HepG2 (cell line): Measurements from ENCODE around the gene AGER. TPM values are rescaled to one million over a fixed set of nuclear protein-coding genes. Genes with fewer than 3 reads are reported as not detected.

Experiments
- ATAC-seq: fragments of 200-7000 bp; cut with Tn5 transposase; 3 replicates; pipeline ENCODE4 v1.9.1; 2020; ENCODE audit warnings: mild to moderate bottlenecking, moderate library complexity
- BruUV-seq: library from RNA; stranded (reverse); fragments of 400-500 nt; replicated peaks from 2 replicates; lab custom pipeline; 2021; lab: Mats Ljungman, UMichigan
- CTCF ChIA-PET: fragments of 300-600 bp; formaldehyde crosslinking; extraction: SDS; loops from one replicate; lab custom pipeline; 2021; ENCODE audit warnings: low total read pairs, inconsistent platforms, low intra/inter-chr PET ratio; lab: Yijun Ruan, JAX
- POLR2A ChIA-PET: fragments of 350-600 bp; sonication (Branson Sonifier 250); formaldehyde crosslinking; loops from one replicate; lab custom pipeline; 2020; ENCODE audit warnings: antibody characterized with exemption, inconsistent platforms; lab: Yijun Ruan, JAX
- DNase-seq: peaks from one replicate; pipeline ENCODE4 v3.0.0-alpha.2; 2015; ENCODE audit warnings: low spot score
- FAIRE-seq: peaks from 3 replicates; lab custom pipeline; 2011; peaks lifted over from hg19 to GRCh38; lab: Jason Lieb, UNC
- H2AFZ ChIP-seq: one replicate; pipeline ENCODE4 v1.6.1; 2011; ENCODE audit warnings: low read length, inconsistent platforms
- H3K27ac ChIP-seq: fragments of 300-600 bp; 3 replicates; pipeline ENCODE4 v1.8.0; 2011; ENCODE audit warnings: mixed run types, mild to moderate bottlenecking, mixed read lengths, low read length, inconsistent platforms; ENCODE audit not compliant: insufficient read depth; ENCODE audit errors: extremely low read length
- H3K27me3 ChIP-seq, 2 experiments: fragments of 200-600 bp in 1 of 2; 2 replicates in 1 of 2; 3 replicates in 1 of 2; pipeline versions ENCODE4 v1.6.0 to v1.8.0; 2011; ENCODE audit warnings: low read length in 2 of 2, mild to moderate bottlenecking in 2 of 2, moderate library complexity in 2 of 2, inconsistent platforms in 1 of 2; ENCODE audit not compliant: insufficient read depth in 2 of 2, control insufficient read depth in 1 of 2
- H3K36me3 ChIP-seq, 2 experiments: fragments of 200-600 bp in 1 of 2; replicated peaks in 1 of 2; 2 replicates in 1 of 2; 3 replicates in 1 of 2; pipeline versions ENCODE4 v1.5.1 to v1.8.0; 2011; ENCODE audit warnings: low read length in 2 of 2, inconsistent platforms in 1 of 2; ENCODE audit not compliant: insufficient read depth in 2 of 2, control insufficient read depth in 1 of 2
- H3K4me1 ChIP-seq: 2 replicates; pipeline ENCODE4 v1.5.1; 2012; ENCODE audit warnings: low read length, inconsistent platforms; ENCODE audit not compliant: insufficient read depth
- H3K4me2 ChIP-seq: 2 replicates; pipeline ENCODE4 v1.6.0; 2011; ENCODE audit warnings: low read depth, low read length, inconsistent platforms
- H3K4me3 ChIP-seq, 3 experiments: fragments of 200-600 bp in 1 of 3; sonication (generic), shearing (Covaris generic) in 1 of 3; replicated peaks in 1 of 3; 2 replicates each; pipeline ENCODE4 v1.5.1; 2011 to 2016; ENCODE audit warnings: low read length in 3 of 3, inconsistent platforms in 2 of 3, low read depth in 2 of 3, mild to moderate bottlenecking in 2 of 3, control low read depth in 1 of 3, mixed read lengths in 1 of 3; ENCODE audit not compliant: insufficient read depth in 1 of 3
- H3K79me2 ChIP-seq: one replicate; pipeline ENCODE4 v1.6.1; 2011; ENCODE audit warnings: low read length, inconsistent platforms; ENCODE audit not compliant: insufficient read depth
- H3K9ac ChIP-seq: 2 replicates; pipeline ENCODE4 v1.6.0; 2011; ENCODE audit warnings: mild to moderate bottlenecking, low read depth, low read length, inconsistent platforms; ENCODE audit not compliant: insufficient read depth
- H3K9me3 ChIP-seq: 2 replicates; pipeline ENCODE4 v1.5.1; 2012; ENCODE audit warnings: mild to moderate bottlenecking, low read length
- H4K20me1 ChIP-seq: 2 replicates; pipeline ENCODE4 v1.6.0; 2011; ENCODE audit warnings: inconsistent platforms, mild to moderate bottlenecking, low read length, moderate library complexity; ENCODE audit not compliant: insufficient read depth
- BORCS8-MEF2B ChIP-seq: sonication (generic); formaldehyde crosslinking; IDR thresholded peaks from 2 replicates; pipeline ENCODE4 v1.8.0; 2022; ENCODE audit warnings: mild to moderate bottlenecking, missing genetic modification reagents
- CHD2 ChIP-seq: IDR thresholded peaks from 2 replicates; pipeline ENCODE4 v1.6.1; 2011; ENCODE audit warnings: low read depth, low read length, improper control_type of control experiment
- FOXP1 ChIP-seq, 2 experiments: fragments of 450-650 bp in 1 of 2; IDR thresholded peaks; 2 replicates each; pipeline ENCODE4 v1.6.1; 2017 to 2018; ENCODE audit warnings: antibody characterized with exemption in 1 of 2
- GATAD1 ChIP-seq: IDR thresholded peaks from 2 replicates; pipeline ENCODE4 v1.6.1; 2016; ENCODE audit warnings: missing genetic modification reagents, missing compliant biosample characterization
- KLF15 ChIP-seq: sonication (generic); formaldehyde crosslinking; IDR thresholded peaks from 2 replicates; pipeline ENCODE4 v1.8.1; 2023; ENCODE audit warnings: borderline replicate concordance, mild to moderate bottlenecking, inconsistent platforms, missing genetic modification reagents, mixed read lengths
- MNT ChIP-seq: fragments of 450-650 bp; IDR thresholded peaks from 2 replicates; pipeline ENCODE4 v1.6.1; 2016
- MZF1 ChIP-seq: sonication (generic); formaldehyde crosslinking; IDR thresholded peaks from 2 replicates; pipeline ENCODE4 v1.8.1; 2023; ENCODE audit warnings: mild to moderate bottlenecking, missing genetic modification reagents, borderline replicate concordance
- RBFOX2 ChIP-seq: fragments of 200-400 bp; formaldehyde crosslinking; IDR thresholded peaks from 2 replicates; pipeline ENCODE4 v1.6.1; 2017; ENCODE audit warnings: low read depth, mild to moderate bottlenecking, low read length
- SETDB1 ChIP-seq: sonication (generic); formaldehyde crosslinking; IDR thresholded peaks from 2 replicates; pipeline ENCODE4 v1.5.1; 2020; ENCODE audit warnings: missing genetic modification reagents, mild to moderate bottlenecking, borderline replicate concordance
- SPEN ChIP-seq: sonication (generic); formaldehyde crosslinking; IDR thresholded peaks from 2 replicates; pipeline ENCODE4 v1.5.1; 2020; ENCODE audit warnings: low read depth, mild to moderate bottlenecking, missing genetic modification reagents
- ZNF17 ChIP-seq: sonication (generic); formaldehyde crosslinking; IDR thresholded peaks from 2 replicates; pipeline ENCODE4 v1.5.0; 2020; ENCODE audit warnings: mild to moderate bottlenecking, missing genetic modification reagents
- ZNF644 ChIP-seq: IDR thresholded peaks from 2 replicates; pipeline ENCODE4 v1.6.1; 2016; ENCODE audit warnings: low read depth
- ZNF7 ChIP-seq: IDR thresholded peaks from 2 replicates; pipeline ENCODE4 v1.6.1; 2016; ENCODE audit warnings: missing biosample characterization, missing genetic modification reagents
- ZNF792 ChIP-seq: IDR thresholded peaks from 2 replicates; pipeline ENCODE4 v1.6.1; 2016
- ZXDC ChIP-seq: sonication (generic); formaldehyde crosslinking; IDR thresholded peaks from 2 replicates; pipeline ENCODE4 v1.5.0; 2020; ENCODE audit warnings: mild to moderate bottlenecking, missing genetic modification reagents
- WGBS: methylation state at CpG from one replicate; pipeline ENCODE4 v1.1.6; 2017; ENCODE audit warnings: low lambda C conversion rate; 5-methylcytosine and 5-hydroxymethylcytosine counted together
- in situ Hi-C: cut with HindIII; loops from 2 replicates; pipeline ENCODE4 v1.10.0; 2017; ENCODE audit warnings: low pct_unique_long_range_greater_than_20kb; ENCODE audit not compliant: extremely low pct_ligation_motif_present
- intact Hi-C: fragments of 100-400 bp; cut with micrococcal nuclease; formaldehyde crosslinking; loops from one replicate; pipeline ENCODE4 v1.10.0; 2022; ENCODE audit not compliant: unreplicated experiment
- polyA plus RNA-seq, 8 experiments: library from polyadenylated mRNA; depleted of rRNA in 3 of 8; stranded (reverse) in 7 of 8; unstranded in 1 of 8; fragments of >200 nt; fragmentation: Illumina TruSeq in 4 of 8; extraction: Trizol in 4 of 8; gene quantifications; 2 replicates each; pipeline versions ENCODE4 v1.2.1 to v1.2.3, GENCODE V29; 2011 to 2016; ENCODE audit warnings: low read depth in 4 of 8, missing spikeins in 1 of 8, mixed read lengths in 1 of 8; ENCODE audit not compliant: insufficient read depth in 1 of 8
- total RNA-seq, 5 experiments: library from RNA; depleted of rRNA; stranded (reverse); fragments of >200 nt; fragmentation: Illumina TruSeq; extraction: Trizol; gene quantifications; 2 replicates each; pipeline ENCODE4 v1.2.3, GENCODE V29; 2016; ENCODE audit warnings: low read depth in 1 of 5

AGER gene
- total and polyA plus RNA-seq, 2 of the 13 experiments (the other 11 are each of a cell fraction or from before 2014, with no cell fraction given), result 1.9 to 5.1 TPM

GRCh38 chr6:32189742-32190053 lies 5.6 kb upstream of the AGER start:
- TF ChIP-seq ZNF7 (CRISPR knock-in tag), result no peak
- TF ChIP-seq RBFOX2, result peak; percentile 41
- Histone ChIP-seq H3K9ac (peak overlapping the region; percentile 90), H3K4me1 (peaks cover 41% of the 10 kb centered on the region), H3K27me3 (no peaks in the 10 kb centered on the region; a peak in 1 of 5 replicates), H3K79me2 (peaks cover 15% of the 10 kb centered on the region), H3K36me3 (peaks cover 7 to 19% of the 10 kb centered on the region in 2 experiments), H2AFZ (no peak overlapping the region), H3K27ac (peak overlapping the region; percentile 80), H3K4me2 (peak overlapping the region; percentile 95), H3K4me3 (peak overlapping the region; percentile 74 to 93 (median 79)), H3K9me3 (no peaks in the 10 kb centered on the region), H4K20me1 (no peaks in the 10 kb centered on the region)
- FAIRE-seq, result no peak
- in situ Hi-C loops, result loop anchor here (5.0 kb wide), 1 partner anchor 783 kb away; no protein-coding TSS in a partner anchor
- no peak for DNase-seq
- ChIA-PET CTCF (no interaction called here), POLR2A (interaction anchor here (1.0 to 7.1 kb wide), 6 partner anchors 11 to 782 kb away, joined by 4 to 127 read pairs (median 10); partner anchors contain the start of genes AGPAT1, ATF6B, FKBPL and HSPA1B)
- intact Hi-C loops, result loop anchor here (1.0 kb wide), 1 partner anchor 11 kb away; the partner anchor contains the start of gene RNF5
- no TSS peak for BruUV-seq
- under 1% methylated on average over 18 of the region's 23 CpGs for WGBS
- no peak for ATAC-seq

- peaks cover 15% of the 10 kb centered on the region for H3K79me2 ChIP-seq
- no peaks in the 10 kb centered on the region for H3K9me3 ChIP-seq
- H3K4me3 ChIP-seq, result peak overlapping the region; percentile 74 to 93 (median 79)
- no peak for FAIRE-seq
- no peak for DNase-seq
- intact Hi-C loops, result no loop called here
- in situ Hi-C loops, result no loop called here
- H4K20me1 ChIP-seq, result no peaks in the 10 kb centered on the region
- no TSS peak for BruUV-seq
- ChIA-PET CTCF (no interaction called here), POLR2A (interaction anchor here (2.5 to 7.1 kb wide), 2 partner anchors 11 to 60 kb away, joined by 18 to 127 read pairs; partner anchors contain the start of genes AGPAT1, ATF6B, FKBPL and RNF5)
- H3K27ac ChIP-seq, result peak overlapping the region; percentile 80
- peak overlapping the region; percentile 90 for H3K4me2 ChIP-seq
- H3K9ac ChIP-seq, result peak overlapping the region; percentile 90
- no peak overlapping the region for H2AFZ ChIP-seq
- peaks cover 36% of the 10 kb centered on the region for H3K4me1 ChIP-seq
- ATAC-seq, result peak; percentile 10
- 17% methylated on average over 8 of the region's 10 CpGs for WGBS
- no peaks in the 10 kb centered on the region; a peak in 1 of 5 replicates for H3K27me3 ChIP-seq
- peaks cover 7 to 19% of the 10 kb centered on the region in 2 experiments for H3K36me3 ChIP-seq
- no peak for TF ChIP-seq ZXDC (CRISPR knock-in tag)
- TF ChIP-seq MNT, result no peak
- TF ChIP-seq MZF1 (CRISPR knock-in tag), result no peak
- no peak for TF ChIP-seq ZNF792 (CRISPR knock-in tag)
- no peak for TF ChIP-seq BORCS8-MEF2B (CRISPR knock-in tag)
- TF ChIP-seq SETDB1, result no peak
- no peak for TF ChIP-seq CHD2
- no peak for TF ChIP-seq GATAD1 (CRISPR knock-in tag)
- TF ChIP-seq FOXP1 (IDR thresholded peaks at IDR 0.05), result no peak
- TF ChIP-seq FOXP1 (CRISPR knock-in tag; IDR thresholded peaks at IDR 0.05), result no peak
- no peak for TF ChIP-seq SPEN (CRISPR knock-in tag)
- no peak for TF ChIP-seq ZNF644 (CRISPR knock-in tag)
- TF ChIP-seq ZNF17 (CRISPR knock-in tag), result no peak
- no peak for TF ChIP-seq KLF15 (CRISPR knock-in tag)
Measured at GRCh38 chr6:32189069-32189741, 5.2 kb upstream of the AGER start.
